ENCODE results near the gene ZPR1. TPM values are rescaled to one million over a fixed set of nuclear protein-coding genes. Genes with fewer than 3 reads are reported as not detected.

ZPR1 gene
- total and polyA plus RNA-seq, 7 donors: 40.1 to 98.6 (median 57.0) TPM

- Histone ChIP-seq H3K27me3 (ENCODE audit: insufficient read depth in 3 of 3, low read length in 2 of 3) (no peaks in the 10 kb centered on the region), H3K4me3 (no peak overlapping the region), H3K27ac (no peak overlapping the region), H3K9me3 (no peaks in the 10 kb centered on the region), H3K4me1 (no peaks in the 10 kb centered on the region), H3K36me3 (ENCODE audit: insufficient read depth in 1 of 2, low read depth in 1 of 2) (no peaks in the 10 kb centered on the region)
- intact Hi-C loops (cut with DNase I): no loop called here
- WGBS, 3 donors: 77 to 83% (median 82%) methylated on average over 5 of the region's 5 CpGs
- DNase-seq (no peak), ATAC-seq (no peak)
- TF ChIP-seq CTCF (IDR thresholded peaks at IDR 0.05): no peak
Observed at GRCh38 chr11:116798368-116798767, 10.5 kb upstream of the ZPR1 start.

GRCh38 chr11:116797816-116798215 lies 10.0 kb upstream of the ZPR1 start:
- no peak for ATAC-seq
- Histone ChIP-seq H3K4me3 (no peak overlapping the region), H3K4me1 (no peaks in the 10 kb centered on the region), H3K36me3 (ENCODE audit: insufficient read depth in 1 of 2, low read depth in 1 of 2) (no peaks in the 10 kb centered on the region), H3K9me3 (no peaks in the 10 kb centered on the region), H3K27ac (no peak overlapping the region), H3K27me3 (ENCODE audit: insufficient read depth in 3 of 3, low read length in 2 of 3) (no peaks in the 10 kb centered on the region)
- WGBS, 3 donors: 87 to 90% (median 88%) methylated on average over 5 of the region's 5 CpGs
- no peak for TF ChIP-seq CTCF (IDR thresholded peaks at IDR 0.05)
- no peak for DNase-seq
- intact Hi-C loops (cut with DNase I): no loop called here

- Histone ChIP-seq H3K4me1 (no peaks in the 10 kb centered on the region), H3K4me3 (no peak overlapping the region), H3K9me3 (no peaks in the 10 kb centered on the region), H3K27me3 (ENCODE audit: insufficient read depth in 3 of 3, low read length in 2 of 3) (no peaks in the 10 kb centered on the region), H3K36me3 (ENCODE audit: insufficient read depth in 1 of 2, low read depth in 1 of 2) (no peaks in the 10 kb centered on the region), H3K27ac (no peak overlapping the region)
- no peak for TF ChIP-seq CTCF (IDR thresholded peaks at IDR 0.05)
- DNase-seq (no peak), ATAC-seq (no peak)
- 84 to 90% (median 88%) methylated on average over 1 of the region's 1 CpG for WGBS, 3 donors
- intact Hi-C loops (cut with DNase I): no loop called here
Observed at GRCh38 chr11:116796548-116796947, 8.7 kb upstream of the ZPR1 start.

GRCh38 chr11:116794851-116795250 lies 7.0 kb upstream of the ZPR1 start:
- no peaks in the 10 kb centered on the region for H3K9me3 ChIP-seq

More at GRCh38 chr11:116794851-116795250, 7.0 kb upstream of the ZPR1 start:
- ATAC-seq (no peak), DNase-seq (no peak)
- Histone ChIP-seq H3K4me1 (no peaks in the 10 kb centered on the region), H3K36me3 (ENCODE audit: insufficient read depth in 1 of 2, low read depth in 1 of 2) (no peaks in the 10 kb centered on the region), H3K4me3 (no peak overlapping the region), H3K27ac (no peak overlapping the region), H3K27me3 (ENCODE audit: insufficient read depth in 3 of 3, low read length in 2 of 3) (no peaks in the 10 kb centered on the region)
- TF ChIP-seq CTCF (IDR thresholded peaks at IDR 0.05): no peak
- intact Hi-C loops (cut with DNase I): loop anchor here in 1 of 2 donors (5.0 kb wide), 2 partner anchors 42 to 312 kb away; partner anchors contain the start of gene APOA1
- WGBS, 3 donors: 76 to 88% (median 80%) methylated on average over 2 of the region's 2 CpGs

All from psoas muscle (tissue), 8 donors.